ENCODE measurements around the gene PRR13.
A peak's percentile ranks its signal among the peaks of the same experiment; 100 is the strongest.
"Not testable (repeated sequence)": the region's sequence is repeated elsewhere in the genome, so short reads cannot be mapped to it uniquely, and the experiment has no call there.

Gene PRR13

DNA sequence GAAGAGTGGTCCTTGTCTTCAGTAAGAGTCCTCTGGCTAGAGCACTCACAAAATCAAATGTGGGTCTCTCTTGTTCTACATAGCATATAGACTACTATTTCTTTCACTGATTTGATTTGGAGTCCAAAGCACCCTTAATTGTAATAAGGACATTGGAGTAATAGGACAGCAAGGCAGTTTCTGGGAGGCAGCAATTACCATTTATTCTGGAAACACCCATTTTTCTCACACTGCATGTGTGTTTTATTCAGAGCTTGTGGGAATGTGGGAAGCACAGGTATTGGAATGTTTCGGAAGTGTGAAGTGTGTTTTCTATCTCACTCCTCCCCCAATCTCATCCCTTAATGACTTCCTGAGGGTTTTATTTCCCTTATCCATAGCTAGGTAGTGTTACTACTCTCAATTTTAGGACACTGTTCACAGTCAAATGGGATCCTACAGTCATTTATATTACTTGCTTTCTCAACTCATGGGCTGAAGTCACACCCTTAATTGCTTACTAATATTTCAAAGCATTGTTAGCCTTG is 30.6 kb downstream of the PRR13 start:
- no peak for DNase-seq (ENCODE audit: low spot score)

DNA sequence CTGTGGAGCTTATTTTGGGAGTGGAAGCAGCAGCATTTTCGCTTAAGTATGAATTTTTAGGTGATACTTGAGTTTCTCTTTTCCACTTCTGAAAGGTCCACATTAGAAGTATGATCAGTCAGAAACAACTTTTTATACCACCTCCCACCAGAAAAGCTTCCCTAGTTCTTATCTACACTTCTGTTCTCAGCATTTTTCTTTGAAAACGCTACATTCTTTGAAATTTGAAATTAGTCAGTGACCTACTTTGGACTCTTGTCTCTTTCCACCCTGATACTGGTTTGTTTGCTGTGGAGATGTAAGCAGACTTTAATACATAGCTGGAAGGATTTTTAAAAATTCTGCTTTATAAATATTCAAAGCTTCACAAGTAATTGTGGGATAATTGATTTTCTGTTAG is 32.5 kb downstream of the PRR13 start:
- DNase-seq (ENCODE audit: low spot score): no peak

DNA sequence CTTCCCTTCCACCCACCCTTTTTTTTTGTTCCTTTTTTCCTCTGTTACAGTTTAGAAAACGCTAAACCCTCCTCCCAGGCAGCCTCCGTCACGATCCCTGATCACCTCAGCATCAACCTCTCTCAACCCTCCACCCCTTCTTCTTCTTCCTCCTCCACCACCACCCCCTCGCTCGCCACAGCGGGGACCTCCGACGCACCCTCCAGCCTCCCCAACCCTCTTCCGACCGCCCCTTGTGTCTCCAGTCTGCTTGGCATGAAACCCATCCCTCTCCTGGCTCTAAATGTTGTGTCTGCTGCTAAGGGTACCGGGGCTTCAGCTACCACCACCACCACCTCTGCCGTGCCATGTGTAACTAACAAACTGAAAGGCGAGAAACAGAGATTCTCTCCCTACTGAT is 33.3 kb downstream of the PRR13 start:
- DNase-seq (ENCODE audit: low spot score): no peak

DNA sequence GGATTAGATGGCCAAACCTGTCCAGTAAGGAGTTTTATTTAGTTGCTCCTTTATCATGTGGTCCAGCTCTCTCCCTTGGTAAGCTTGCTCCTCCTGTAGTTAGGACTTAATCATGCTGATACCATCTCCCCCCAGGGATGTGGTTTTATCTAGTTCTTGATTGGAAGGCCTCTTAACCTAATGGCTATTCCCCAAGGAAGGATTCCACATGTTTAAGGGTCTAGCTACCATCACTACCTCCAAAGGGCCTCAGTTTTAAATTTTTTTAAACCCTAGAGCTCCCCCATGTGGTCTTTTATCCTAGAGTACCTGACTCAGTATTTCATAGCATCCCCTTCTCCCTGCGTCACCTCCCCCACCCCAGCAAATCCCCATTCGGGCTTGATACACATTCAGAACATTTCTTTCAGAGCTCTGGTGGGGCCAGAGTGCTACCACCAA is 35.3 kb downstream of the PRR13 start:
- no peak for DNase-seq (ENCODE audit: low spot score)

DNA sequence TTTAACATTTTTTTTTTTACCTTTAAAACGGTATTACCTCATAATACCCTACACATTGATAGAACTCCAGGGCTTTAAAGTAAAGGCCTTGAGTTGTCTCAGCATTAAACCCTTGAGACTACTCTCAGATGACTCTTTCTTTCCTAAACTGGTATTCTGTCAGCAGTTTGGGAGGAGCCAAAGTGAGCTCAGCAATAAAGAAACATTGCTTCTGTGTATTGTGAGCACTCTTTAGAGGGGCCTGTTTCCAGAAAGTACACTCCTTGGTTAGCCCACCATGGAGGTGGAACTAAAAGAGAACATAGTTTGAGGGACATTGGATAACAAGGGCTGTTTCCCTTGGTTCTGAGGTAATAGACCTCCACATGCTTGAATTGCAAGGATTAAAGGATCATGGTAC is 37.3 kb downstream of the PRR13 start:
- no peak for DNase-seq (ENCODE audit: low spot score)

DNA sequence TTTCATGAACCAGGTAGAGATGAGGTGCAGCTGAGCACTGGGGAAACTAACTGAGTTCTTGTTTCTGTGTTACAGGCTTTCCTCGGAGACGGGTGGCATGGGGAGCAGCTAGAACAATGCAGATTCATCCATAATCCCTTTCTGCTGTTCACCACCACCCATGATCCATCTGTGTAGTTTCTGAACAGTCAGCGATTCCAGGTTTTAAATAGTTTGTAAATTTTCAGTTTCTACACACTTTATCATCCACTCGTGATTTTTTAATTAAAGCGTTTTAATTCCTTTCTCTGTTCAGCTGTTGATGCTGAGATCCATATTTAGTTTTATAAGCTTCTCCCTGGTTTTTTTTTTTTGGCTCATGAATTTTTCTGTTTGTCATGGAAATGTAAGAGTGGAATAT is 37.8 kb downstream of the PRR13 start:
- DNase-seq (ENCODE audit: low spot score): no peak

DNA sequence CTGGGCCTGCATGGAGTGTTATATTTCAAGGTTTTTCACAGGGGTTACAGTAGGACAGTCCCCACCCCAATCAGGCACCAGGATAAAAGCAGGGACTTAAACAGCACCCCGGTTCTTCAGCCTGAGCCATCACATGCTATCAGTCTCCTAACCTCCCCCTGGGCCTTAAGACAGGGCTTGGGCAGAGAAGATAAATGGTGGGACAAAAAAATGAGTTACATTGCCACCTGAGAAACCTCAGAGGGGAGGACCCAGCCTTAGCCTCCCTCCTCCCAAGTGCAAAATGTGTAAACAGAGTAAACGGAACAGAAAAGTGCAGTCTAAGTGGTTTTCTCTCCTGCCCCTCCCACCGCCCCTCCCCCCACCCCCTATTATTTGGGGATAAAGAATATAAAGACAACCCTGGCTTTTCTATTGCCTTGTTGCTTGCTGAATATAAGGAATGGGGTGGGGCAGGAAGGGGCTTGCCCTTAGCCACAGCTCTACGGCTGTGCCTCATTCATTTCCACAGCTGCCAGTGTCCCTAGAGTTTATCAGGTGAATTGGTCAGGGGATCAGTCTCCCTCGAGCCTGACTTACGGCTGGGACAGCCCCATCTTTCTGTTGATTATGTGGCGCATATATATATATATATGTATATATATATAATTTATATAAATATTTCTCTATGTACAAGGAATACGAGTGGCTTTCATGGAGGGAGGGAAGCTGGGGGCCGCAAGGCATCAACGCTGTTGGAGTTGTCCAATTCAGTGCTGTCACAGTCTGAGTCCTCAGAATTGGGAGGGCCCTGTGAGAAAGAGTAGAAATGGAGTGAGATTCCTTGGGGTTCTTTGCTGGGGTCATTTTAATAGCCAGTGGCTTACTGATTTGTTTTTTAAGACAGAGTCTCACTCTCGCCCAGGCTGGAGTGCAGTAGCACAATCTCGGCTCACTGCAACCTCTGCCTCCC is 39.2 kb downstream of the PRR13 start:
- no peak for DNase-seq (ENCODE audit: low spot score)

DNA sequence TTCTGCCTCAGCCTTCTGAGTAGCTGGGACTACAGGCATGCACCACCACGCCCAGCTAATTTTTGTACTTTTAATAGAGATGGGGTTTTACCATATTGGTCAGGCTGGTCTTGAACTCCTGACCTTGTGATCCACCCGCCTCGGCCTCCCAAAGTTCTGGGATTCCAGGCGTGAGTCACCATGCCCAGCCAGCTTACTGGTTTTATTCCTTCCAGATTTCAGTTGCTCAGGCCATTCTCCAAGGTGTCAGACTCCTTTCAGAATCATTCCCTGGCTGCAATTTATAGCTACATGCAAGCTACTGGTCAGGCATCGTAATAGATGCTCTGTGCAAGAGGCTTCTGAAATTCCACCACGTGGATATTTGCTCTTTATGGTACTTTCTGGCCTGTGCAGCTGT is 39.9 kb downstream of the PRR13 start:
- DNase-seq (ENCODE audit: low spot score): not testable (repeated sequence)

DNA sequence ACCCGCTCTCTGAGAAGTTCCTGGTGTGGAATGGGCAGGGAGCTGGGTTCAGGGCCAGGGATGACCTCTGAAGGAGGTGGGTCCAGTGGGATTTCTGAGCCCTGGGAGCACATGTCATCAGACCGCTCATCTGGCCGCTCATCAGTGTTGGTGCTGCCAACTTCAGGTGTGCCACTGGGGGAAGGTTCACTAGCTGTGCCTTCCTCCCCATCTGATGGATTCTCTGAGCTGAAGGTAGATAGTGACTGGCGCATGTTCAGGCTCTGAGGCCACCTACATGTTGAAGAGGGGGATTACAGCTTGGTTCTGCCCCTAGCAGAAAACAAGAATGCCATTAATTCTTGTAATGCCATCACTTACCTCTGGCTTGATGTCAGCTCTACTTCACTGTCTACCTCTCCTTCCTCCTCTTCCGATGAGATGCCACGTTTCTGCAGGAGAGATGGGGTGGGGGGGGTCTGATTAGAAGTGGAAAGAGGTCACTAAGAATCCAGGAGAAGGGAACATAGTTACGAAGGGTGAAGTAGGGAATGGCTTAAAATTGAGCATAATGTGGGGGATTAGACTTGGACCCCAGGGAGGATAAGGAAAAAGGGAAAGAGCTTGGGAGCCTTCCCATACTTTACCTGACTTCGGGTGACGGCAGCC is 40.5 kb downstream of the PRR13 start:
- no peak for DNase-seq (ENCODE audit: low spot score)

DNA sequence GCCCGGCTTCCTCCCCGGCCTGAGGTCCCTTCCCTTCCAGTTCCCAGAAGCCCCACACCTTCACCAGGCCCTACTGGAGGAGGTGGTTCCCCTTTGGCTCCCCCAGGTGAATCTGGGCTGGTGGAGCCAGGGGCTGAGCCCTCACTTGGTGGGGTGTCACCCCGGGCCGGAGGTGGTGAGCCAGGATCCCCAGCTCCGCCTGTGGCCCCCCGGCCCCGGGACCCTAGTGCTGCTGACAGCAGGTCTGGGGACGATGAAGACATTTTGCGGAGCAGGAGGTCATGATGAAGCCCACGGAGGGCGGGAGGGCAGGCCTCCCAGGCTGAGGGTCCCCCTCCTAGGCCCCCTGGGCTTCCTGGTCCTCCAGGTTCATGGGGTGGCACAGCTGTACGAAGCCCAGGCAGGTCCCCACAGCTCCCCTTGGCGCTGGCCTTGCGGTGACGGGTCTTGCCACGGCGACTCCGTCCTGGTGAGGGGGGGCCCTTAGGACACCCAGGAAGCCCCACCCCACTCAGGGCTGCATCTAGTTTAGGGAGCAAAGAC is 41.2 kb downstream of the PRR13 start:
- DNase-seq (ENCODE audit: low spot score): no peak

DNA sequence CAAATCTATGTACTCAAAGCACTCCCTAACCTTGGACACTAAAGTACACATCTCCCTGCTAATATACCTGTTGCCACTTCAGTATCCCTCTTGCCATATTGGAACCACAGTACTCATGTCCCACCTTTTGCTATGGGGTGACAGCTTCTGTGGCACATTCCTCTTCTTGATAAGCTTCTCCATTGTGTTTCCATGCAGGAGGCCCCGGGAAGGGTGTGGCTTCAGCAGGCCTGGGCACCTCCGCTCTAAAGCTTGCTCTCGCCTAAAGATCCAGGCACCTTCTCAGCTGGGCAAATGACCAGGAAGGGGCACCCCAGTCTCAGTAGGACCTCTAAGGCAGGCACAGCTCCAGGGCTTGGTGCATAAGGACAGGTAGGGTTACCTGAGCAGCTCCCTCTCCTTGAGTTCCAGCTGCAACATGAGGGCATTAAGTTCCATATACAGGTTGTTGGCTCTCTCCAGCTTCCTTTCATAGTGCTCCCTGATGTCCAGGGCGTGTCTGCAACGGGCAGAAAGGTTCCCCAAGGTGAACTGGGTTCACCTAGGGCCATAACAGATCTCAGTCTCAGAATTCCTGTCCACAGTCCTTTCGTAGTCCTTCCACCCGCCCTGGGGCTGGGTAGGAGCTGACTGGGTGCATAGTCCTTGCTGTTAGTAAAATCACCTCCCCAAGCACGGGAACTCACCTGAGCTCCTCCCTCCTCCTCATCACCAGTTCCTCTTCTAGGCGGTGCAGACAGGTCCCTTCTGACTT is 41.9 kb downstream of the PRR13 start:
- no peak for DNase-seq (ENCODE audit: low spot score)

DNA sequence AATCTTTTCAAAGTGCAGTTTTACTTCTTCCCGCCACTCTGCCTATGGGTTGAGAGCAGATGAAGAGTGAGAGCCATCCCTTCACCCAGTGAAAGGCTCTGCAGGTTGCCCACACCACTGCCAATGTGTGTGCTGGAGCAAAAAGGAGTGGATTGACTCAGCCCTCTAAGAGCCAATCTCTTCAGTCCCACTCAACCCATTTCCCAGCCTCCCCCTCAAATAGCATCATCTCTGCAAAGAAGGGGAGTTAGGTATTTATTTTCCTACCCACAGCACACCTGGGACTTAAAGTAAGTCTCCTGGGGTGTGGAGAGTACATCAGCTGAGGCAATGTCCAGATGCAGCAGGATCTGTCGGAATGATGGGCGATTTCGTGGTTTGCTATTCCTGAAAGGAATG is 42.4 kb downstream of the PRR13 start:
- DNase-seq (ENCODE audit: low spot score): no peak

DNA sequence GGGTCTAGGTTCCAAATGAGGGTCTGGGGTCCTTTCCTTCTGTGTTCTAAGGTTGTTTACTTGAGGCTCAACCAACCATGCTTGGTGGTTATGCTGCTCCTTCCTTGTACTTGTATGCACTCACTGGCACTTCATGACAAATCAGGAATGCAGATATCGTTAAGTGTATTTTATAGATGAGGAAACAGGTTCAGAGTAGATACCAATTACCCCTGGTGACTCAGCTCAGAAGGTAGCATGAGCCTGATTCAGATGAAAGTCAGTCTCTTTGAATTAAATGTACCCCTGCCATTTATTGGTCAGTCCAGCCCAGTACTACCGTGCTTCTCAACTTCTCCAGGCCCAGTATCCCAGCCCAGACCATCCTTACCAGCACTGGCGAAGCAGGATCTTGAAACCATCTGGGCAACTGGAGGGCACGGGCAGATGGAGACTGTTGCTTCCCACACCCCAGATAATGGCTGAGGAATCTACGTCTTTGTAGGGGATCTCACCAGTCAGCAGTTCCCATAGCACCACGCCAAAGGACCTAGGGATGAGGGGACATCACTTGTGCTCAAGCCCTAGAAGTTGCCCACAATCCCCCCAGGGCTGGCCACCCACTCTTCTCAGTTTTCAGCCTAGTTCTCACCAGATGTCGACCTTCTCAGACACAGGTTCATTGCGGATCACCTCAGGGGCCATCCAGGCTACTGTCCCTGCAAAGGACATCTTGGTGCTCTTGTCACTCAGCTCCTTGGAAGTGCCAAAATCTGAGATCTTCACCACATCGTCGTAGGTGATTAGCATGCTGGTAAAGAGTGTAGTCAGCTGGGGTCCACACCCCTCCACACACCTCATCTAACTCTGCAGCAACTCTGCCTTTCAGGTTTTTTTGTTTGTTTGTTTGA is 43.4 kb downstream of the PRR13 start:
- DNase-seq (ENCODE audit: low spot score): no peak

DNA sequence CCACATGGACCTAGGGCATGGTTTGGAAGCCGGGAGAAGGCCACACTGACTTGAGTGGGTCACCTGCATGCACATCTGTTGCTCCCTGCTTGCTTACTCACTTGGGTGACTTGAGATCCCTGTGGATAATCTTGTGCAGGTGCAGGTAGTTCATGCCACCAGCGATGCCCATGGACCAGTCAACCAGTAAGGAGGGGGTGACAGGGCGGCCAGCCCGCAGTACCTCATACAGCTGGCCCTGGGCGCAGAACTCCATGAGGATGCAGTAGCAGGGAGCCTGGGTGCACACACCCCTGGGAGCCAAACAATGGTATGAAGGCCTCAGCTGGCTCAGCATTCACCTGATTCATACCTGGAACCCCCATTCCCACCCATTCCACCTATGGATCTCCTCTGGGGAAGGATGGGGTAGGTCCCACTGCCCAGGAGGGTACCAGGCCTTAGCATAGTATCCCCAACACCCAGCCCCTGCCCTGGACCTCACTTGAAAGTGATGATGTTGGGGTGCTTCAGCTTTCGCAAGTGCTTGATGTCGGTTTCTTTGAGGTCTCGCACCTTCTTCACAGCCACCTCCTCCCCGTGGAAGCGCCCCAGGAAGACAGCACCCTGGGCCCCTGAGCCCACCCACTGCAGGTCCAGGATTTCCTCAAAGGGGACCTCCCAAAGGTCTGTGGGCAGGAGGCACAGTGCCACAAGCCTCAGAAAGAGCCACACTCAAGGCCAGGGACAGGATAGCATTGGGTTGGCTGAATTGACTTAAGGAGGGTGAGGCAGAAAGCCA is 44.6 kb downstream of the PRR13 start:
- no peak for DNase-seq (ENCODE audit: low spot score)

DNA sequence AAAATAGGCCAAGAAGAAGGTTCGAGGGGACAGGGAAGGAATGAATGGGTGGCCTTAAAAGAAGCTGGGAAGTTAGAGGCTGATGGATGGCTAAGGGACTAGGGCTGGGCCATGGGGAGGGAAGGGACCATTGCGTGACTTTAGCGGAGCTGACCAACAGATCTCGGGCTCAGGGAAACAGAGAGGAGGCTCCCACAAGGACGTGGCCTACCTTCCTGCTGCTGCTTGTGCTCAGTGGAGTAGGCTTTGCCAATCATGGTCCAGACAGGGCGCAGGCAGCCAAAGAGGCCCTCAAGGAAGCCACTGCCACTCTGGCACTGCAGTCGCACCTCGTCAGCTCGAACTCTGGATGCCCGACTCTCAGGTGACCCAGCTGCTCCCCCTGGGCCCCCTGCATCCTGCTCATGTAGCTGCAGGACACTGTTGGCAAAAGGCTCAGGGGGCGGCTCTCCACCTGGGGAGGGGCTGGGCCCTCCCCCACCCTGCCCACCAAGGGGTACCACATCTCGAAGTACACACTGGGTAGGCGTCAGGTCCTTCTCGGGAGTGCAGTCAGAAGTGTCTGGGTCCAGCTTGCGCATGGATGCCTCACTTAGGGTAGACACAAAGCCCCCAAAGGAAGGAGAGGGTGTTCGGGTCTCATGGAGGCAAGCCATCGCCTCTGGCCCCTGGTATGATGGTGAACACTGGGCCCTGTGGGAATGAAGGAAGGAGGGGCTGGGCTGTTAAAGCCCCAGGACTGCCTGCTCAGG is 45.4 kb downstream of the PRR13 start:
- no peak for DNase-seq (ENCODE audit: low spot score)

DNA sequence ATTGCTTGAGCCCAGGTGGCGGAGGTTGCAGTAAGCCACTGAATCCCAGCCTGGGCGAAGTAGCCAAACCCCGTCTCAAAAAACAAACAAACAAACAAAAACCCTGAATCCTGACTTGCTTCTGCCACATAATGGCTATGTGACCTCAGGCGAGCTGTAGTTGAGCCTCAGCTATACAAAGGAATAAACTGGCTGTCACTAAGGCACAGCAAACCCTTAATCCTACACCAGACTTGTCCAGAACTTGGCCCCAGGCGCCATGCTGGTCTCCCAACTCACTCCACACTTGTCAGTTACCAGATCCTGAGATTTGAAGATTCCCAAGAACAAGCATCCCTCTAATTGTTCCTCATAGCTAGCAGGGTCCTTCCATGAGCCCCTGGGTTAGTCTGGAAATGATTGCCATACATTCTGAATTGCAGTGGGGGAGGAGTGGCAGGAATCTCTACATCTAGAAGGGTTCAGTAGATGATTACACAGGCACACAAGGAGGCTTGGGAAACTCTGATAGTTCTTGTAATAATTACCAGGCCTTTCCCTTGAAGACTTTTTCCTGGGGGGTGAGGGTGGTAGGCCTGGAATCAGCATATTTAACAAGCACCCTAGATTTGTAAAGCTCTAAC is 47.8 kb downstream of the PRR13 start:
- no peak for DNase-seq (ENCODE audit: low spot score)

DNA sequence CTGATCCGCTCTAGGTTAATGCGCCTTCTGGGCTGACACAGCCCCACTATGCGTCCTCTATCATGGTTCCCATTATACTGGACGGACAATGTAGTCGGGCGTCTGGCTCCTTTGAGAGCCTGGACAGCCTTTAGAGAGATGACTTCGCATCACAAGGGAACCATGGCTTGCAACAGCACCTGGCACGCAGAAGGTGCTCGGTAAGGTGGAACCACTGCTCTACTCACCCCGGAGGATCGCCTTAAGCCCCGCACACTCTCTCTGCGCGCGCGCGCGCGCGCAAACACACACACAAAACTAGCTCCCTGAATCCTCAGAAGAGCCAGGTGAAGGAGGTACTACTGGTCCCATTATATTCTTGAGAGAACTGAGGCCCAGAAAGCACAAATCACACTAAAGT is 50.7 kb downstream of the PRR13 start:
- DNase-seq (ENCODE audit: low spot score): no peak

DNA sequence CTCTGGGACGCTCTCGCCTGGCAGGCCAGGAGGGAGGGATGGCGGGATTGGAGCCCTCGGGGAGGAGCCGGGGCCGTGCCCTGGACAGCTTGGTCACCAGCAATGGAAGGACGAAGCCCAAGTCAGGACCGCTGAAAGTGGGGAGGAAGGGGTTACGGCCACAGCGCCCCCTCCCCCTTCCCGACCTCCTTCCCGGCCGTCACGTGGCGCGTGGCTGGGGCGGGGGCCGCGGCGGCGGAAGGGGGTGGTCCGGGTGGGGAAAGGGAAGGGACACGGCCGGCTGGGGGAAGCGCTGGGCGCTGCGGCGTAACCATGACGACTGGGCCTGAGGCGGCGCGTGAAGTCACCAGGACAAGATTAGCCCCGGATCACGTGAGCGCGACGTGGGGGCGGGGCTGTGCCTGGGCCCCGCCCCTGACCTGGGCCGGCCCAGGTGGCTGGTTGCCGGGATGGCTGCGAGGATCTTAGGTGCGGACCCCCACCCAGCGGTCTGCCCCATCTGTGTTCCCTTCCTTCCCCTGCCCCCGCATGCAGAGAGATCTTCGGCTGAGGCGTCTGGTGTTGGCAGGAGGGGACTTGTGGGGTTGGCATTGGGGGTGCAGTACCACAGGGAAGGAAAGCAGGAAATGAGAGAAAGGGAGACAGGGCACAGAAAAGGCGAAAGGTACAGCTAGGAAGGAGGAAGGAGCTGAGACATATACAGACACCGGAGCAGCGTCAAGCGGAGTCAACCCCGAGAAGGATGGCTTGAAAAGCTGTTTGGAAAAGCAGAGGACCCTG is 51.5 kb downstream of the PRR13 start:
- DNase-seq (ENCODE audit: low spot score): peak; percentile 87
